ENCODE results near the gene NF1.
"Not testable (repeated sequence)": the region's sequence is repeated elsewhere in the genome, so short reads cannot be mapped to it uniquely, and the experiment has no call there.

NF1 gene

DNA sequence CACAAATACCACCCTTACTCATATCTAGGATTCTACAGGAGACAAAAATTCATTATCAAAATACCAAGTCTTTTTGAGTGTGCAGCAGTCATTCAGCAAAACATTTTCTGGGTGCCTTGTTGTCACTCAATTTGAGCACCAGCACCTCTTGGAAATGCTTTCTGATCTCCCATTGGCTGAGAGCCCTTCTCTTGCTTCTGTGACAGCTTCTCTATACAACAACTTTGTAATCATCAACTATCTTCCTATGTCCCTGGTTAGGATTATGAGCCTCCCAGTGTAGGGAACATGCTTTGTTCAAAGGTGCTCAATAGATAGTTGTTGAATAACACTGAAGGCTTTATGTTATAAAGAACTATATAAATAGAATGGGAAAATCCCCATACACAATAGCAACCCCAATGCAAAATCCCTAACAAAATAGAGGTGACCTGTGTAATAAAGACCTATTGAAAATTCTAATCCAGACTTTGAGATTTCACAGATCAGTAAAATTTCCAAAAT, 286.4 kb downstream of the NF1 start:
- Histone ChIP-seq H3K79me2 (ENCODE audit: insufficient read depth, low read length) (no peaks in the 10 kb centered on the region), H3K9ac (ENCODE audit: low read length) (no peak overlapping the region), H3K9me3 (ENCODE audit: insufficient read depth, low read length) (no peaks in the 10 kb centered on the region), H3K4me3 (ENCODE audit: insufficient read depth, low read length, poor library complexity, severe bottlenecking) (no peak overlapping the region), H3F3A (ENCODE audit: insufficient read depth) (no peaks in the 10 kb centered on the region), H3K9me2 (replicated peaks; ENCODE audit: insufficient read depth, low read length) (no peaks in the 10 kb centered on the region), H3K36me3 (ENCODE audit: low read length) (no peaks in the 10 kb centered on the region), H4K20me1 (ENCODE audit: low read depth, low read length) (no peaks in the 10 kb centered on the region), H3K4me2 (ENCODE audit: low read depth, low read length, poor library complexity, severe bottlenecking) (no peak overlapping the region), H2AFZ (ENCODE audit: low read depth, low read length, severe bottlenecking) (no peak overlapping the region), H3K27ac (ENCODE audit: low read depth, low read length) (no peak overlapping the region), H3K27me3 (ENCODE audit: low read length) (no peaks in the 10 kb centered on the region)
- no peak for TF ChIP-seq EZH2phosphoT487 (conservative IDR thresholded peaks at IDR 0.05; ENCODE audit: low read length)
- TF ChIP-seq, protein P1, sequence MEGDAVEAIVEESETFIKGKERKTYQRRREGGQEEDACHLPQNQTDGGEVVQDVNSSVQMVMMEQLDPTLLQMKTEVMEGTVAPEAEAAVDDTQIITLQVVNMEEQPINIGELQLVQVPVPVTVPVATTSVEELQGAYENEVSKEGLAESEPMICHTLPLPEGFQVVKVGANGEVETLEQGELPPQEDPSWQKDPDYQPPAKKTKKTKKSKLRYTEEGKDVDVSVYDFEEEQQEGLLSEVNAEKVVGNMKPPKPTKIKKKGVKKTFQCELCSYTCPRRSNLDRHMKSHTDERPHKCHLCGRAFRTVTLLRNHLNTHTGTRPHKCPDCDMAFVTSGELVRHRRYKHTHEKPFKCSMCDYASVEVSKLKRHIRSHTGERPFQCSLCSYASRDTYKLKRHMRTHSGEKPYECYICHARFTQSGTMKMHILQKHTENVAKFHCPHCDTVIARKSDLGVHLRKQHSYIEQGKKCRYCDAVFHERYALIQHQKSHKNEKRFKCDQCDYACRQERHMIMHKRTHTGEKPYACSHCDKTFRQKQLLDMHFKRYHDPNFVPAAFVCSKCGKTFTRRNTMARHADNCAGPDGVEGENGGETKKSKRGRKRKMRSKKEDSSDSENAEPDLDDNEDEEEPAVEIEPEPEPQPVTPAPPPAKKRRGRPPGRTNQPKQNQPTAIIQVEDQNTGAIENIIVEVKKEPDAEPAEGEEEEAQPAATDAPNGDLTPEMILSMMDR (IDR thresholded peaks at IDR 0.05; ENCODE audit: insufficient read depth, low read length, poor library complexity, severe bottlenecking): no peak

DNA sequence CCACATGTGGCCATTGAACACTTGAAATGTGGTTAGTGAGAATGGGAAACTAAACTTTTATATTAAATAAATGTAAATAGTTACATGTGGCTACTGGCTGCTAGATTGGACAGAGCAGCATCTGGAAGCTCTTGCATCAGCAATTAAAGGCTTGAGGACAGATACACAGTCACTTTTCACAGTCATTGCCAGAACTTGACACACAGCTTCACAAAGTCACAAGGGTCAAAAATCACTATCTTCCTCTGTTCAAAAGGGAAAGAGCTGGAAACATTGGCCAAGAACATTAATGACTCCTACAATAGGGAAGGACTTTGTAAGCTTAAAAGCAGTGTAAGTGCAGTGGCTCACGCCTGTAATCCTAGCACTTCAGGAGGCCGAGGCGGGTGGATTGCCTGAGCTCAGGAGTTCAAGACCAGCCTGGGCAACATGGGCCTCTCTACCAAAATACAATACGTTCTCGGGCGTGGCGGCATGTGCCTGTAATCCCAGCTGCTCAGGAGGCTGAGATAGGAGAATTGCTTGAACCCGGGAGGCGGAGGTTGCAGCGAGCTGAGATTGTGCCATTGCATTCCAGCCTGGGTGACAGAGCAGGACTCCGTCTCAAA, 288.0 kb downstream of the NF1 start:
- H3K9ac ChIP-seq (ENCODE audit: low read length); H3K9me3 ChIP-seq (ENCODE audit: insufficient read depth, low read length); H3K27me3 ChIP-seq (ENCODE audit: low read length); H4K20me1 ChIP-seq (ENCODE audit: low read depth, low read length); H3K4me3 ChIP-seq (ENCODE audit: insufficient read depth, low read length, poor library complexity, severe bottlenecking); H3K27ac ChIP-seq (ENCODE audit: low read depth, low read length); H3K36me3 ChIP-seq (ENCODE audit: low read length); H3K4me2 ChIP-seq (ENCODE audit: low read depth, low read length, poor library complexity, severe bottlenecking); H3F3A ChIP-seq (ENCODE audit: insufficient read depth); H3K79me2 ChIP-seq (ENCODE audit: insufficient read depth, low read length); H3K9me2 ChIP-seq (replicated peaks; ENCODE audit: insufficient read depth, low read length); H2AFZ ChIP-seq (ENCODE audit: low read depth, low read length, severe bottlenecking): not testable (repeated sequence)

DNA sequence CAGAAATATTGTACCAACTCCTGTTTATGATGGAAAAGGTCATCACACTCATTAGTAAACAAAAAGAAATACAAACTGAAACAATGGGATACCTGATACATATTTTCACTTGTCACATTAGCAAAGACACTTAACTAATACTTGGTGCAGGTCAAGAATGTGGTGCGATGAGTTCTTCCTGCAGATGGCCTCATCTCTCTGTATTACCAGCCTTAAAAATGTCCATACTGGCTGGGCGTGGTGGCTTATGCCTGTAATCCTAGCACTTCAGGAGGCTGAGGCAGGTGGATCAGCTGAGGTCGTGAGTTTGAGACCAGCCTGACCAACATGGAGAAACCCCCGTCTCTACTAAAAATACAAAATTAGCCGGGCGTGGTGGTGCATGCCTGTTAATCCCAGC, 288.7 kb downstream of the NF1 start:
- H3K36me3 ChIP-seq (ENCODE audit: low read length); H3K9me2 ChIP-seq (replicated peaks; ENCODE audit: insufficient read depth, low read length); H3F3A ChIP-seq (ENCODE audit: insufficient read depth); H3K27me3 ChIP-seq (ENCODE audit: low read length); H3K4me2 ChIP-seq (ENCODE audit: low read depth, low read length, poor library complexity, severe bottlenecking); H3K9me3 ChIP-seq (ENCODE audit: insufficient read depth, low read length); H4K20me1 ChIP-seq (ENCODE audit: low read depth, low read length); H3K4me3 ChIP-seq (ENCODE audit: insufficient read depth, low read length, poor library complexity, severe bottlenecking); H2AFZ ChIP-seq (ENCODE audit: low read depth, low read length, severe bottlenecking); H3K79me2 ChIP-seq (ENCODE audit: insufficient read depth, low read length); H3K9ac ChIP-seq (ENCODE audit: low read length); H3K27ac ChIP-seq (ENCODE audit: low read depth, low read length): not testable (repeated sequence)

DNA sequence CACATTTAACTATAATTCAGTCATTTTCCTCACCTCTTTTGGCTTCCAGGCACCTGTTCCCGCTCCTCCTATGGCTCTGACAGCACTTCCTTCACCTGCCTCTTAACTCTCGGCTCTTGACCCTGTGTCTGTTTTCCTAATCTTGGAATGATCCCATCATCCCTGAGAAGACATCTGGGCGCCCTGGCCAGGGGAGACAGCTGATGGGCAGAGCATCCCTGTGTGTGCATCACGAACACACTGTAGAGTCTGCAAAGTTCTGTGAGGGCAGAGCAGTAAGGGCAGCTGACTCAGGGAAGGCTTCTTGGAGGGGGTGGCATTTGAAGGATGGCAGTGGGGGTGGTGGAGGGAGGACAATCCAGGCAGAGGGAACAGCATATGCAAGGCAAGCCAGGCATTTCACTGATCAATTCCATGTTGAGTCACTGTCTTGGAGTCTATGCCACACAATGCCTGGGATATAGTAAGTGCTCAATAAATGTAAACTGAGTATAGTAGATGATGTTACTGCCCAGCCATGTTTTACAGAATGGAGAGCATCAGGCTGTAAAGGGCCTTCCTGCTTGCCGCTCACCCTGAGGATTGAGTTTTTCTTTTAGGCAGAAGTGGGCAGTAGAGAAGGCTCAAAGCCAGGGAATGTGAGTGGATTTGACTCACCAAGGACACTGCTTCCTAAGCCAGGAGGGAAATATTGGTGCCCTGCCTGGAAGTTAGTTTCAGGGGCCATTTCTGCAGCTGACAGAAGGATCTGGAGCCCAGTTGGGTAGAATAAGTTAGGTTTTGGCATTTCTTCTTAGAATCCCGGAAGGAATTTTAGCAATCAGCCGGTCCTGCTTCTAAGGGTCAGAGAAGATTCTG, 290.9 kb downstream of the NF1 start:
- Histone ChIP-seq H3K4me3 (ENCODE audit: insufficient read depth, low read length, poor library complexity, severe bottlenecking) (no peak overlapping the region), H3K9me2 (replicated peaks; ENCODE audit: insufficient read depth, low read length) (no peaks in the 10 kb centered on the region), H3K9ac (ENCODE audit: low read length) (no peak overlapping the region), H3K36me3 (ENCODE audit: low read length) (no peaks in the 10 kb centered on the region), H4K20me1 (ENCODE audit: low read depth, low read length) (no peaks in the 10 kb centered on the region), H3K79me2 (ENCODE audit: insufficient read depth, low read length) (no peaks in the 10 kb centered on the region), H2AFZ (ENCODE audit: low read depth, low read length, severe bottlenecking) (no peak overlapping the region), H3K9me3 (ENCODE audit: insufficient read depth, low read length) (no peaks in the 10 kb centered on the region), H3K4me2 (ENCODE audit: low read depth, low read length, poor library complexity, severe bottlenecking) (no peak overlapping the region), H3K27me3 (ENCODE audit: low read length) (no peaks in the 10 kb centered on the region), H3F3A (ENCODE audit: insufficient read depth) (no peaks in the 10 kb centered on the region), H3K27ac (ENCODE audit: low read depth, low read length) (no peak overlapping the region)
- TF ChIP-seq EZH2phosphoT487 (conservative IDR thresholded peaks at IDR 0.05; ENCODE audit: low read length): no peak
- TF ChIP-seq, protein P1 (IDR thresholded peaks at IDR 0.05; ENCODE audit: insufficient read depth, low read length, poor library complexity, severe bottlenecking): no peak

All from SU-DHL-6 (cell line).